Measurements from ENCODE around the gene MAPK9.
A peak's percentile ranks its signal among the peaks of the same experiment; 100 is the strongest.

Gene MAPK9

GRCh38 chr5:180209137-180209581 is 82.7 kb downstream of the MAPK9 start, which contains the start of gene RASGEF1C:
Gene RASGEF1C, minus strand, starts transcription at chr5:180209211. Its CDS starts 71,159 bp downstream, at chr5:180138052.
- Histone ChIP-seq H3K4me2 (peak within 1 kb of the TSS; percentile 80 to 97 (median 90)), H3K4me3 (peak within 1 kb of the TSS; percentile 64 to 75 (median 68)), H3K27me3 (peaks cover 7 to 16% (median 11%) of the 10 kb centered on the region in 11 experiments; a peak in 18 of 22 replicates), H4K20me1 (peaks cover 0 to 6% (median 0%) of the 10 kb centered on the region in 11 experiments; a peak in 3 of 22 replicates), H3K4me1 (peaks cover 5 to 27% (median 18%) of the 10 kb centered on the region in 10 experiments; a peak in 18 of 20 replicates), H3K9ac (peak within 1 kb of the TSS; percentile 54 to 82 (median 71)), H3K36me3 (no peaks in the 10 kb centered on the region), H3K27ac (peak within 1 kb of the TSS in 4 of 11 experiments; percentile 32 to 43 (median 40); a peak in 6 of 22 replicates), H3K9me3 (replicated peaks in 1 of 11) (0 out of 22 replicates have a peak, but pooled peaks cover 0 to 4% (median 0%) of the 10 kb centered on the region in 11 experiments)
- no peak for TF ChIP-seq Cebpa-rat (IDR thresholded peaks at IDR 0.05)

GRCh38 chr5:180208435-180209081 is 83.3 kb downstream of the MAPK9 start:
- 0 out of 22 replicates have a peak, but pooled peaks cover 0 to 4% (median 0%) of the 10 kb centered on the region in 11 experiments for H3K9me3 ChIP-seq (replicated peaks in 1 of 11)
- H3K4me1 ChIP-seq: peaks cover 5 to 27% (median 18%) of the 10 kb centered on the region in 10 experiments; a peak in 18 of 20 replicates
- peaks cover 0 to 6% (median 0%) of the 10 kb centered on the region in 11 experiments; a peak in 3 of 22 replicates for H4K20me1 ChIP-seq
- H3K36me3 ChIP-seq: no peaks in the 10 kb centered on the region
- peaks cover 7 to 16% (median 11%) of the 10 kb centered on the region in 11 experiments; a peak in 18 of 22 replicates for H3K27me3 ChIP-seq
- H3K4me2 ChIP-seq: peak overlapping the region; percentile 80 to 97 (median 90)
- peak overlapping the region in 4 of 11 experiments; percentile 32 to 43 (median 40); a peak in 6 of 22 replicates for H3K27ac ChIP-seq
- H3K9ac ChIP-seq: peak overlapping the region; percentile 54 to 82 (median 71)
- H3K4me3 ChIP-seq: peak overlapping the region; percentile 64 to 75 (median 68)
- TF ChIP-seq Cebpa-rat (IDR thresholded peaks at IDR 0.05): no peak

- no peak for TF ChIP-seq Cebpa-rat (IDR thresholded peaks at IDR 0.05)
- peak overlapping the region; percentile 64 to 75 (median 68) for H3K4me3 ChIP-seq
- H3K27me3 ChIP-seq: peaks cover 7 to 16% (median 11%) of the 10 kb centered on the region in 11 experiments; a peak in 18 of 22 replicates
- H4K20me1 ChIP-seq: peaks cover 0 to 6% (median 0%) of the 10 kb centered on the region in 11 experiments; a peak in 3 of 22 replicates
- 0 out of 22 replicates have a peak, but pooled peaks cover 0 to 4% (median 0%) of the 10 kb centered on the region in 11 experiments for H3K9me3 ChIP-seq (replicated peaks in 1 of 11)
- no peaks in the 10 kb centered on the region for H3K36me3 ChIP-seq
- H3K9ac ChIP-seq: peak overlapping the region in 6 of 11 experiments; percentile 70 to 82 (median 75); a peak in 6 of 22 replicates
- H3K4me1 ChIP-seq: peaks cover 5 to 25% (median 18%) of the 10 kb centered on the region in 10 experiments; a peak in 18 of 20 replicates
- H3K4me2 ChIP-seq: peak overlapping the region; percentile 80 to 97 (median 90)
- no peak overlapping the region for H3K27ac ChIP-seq
Observed at GRCh38 chr5:180208038-180208434, 83.8 kb downstream of the MAPK9 start.

- no peak for TF ChIP-seq Cebpa-rat (IDR thresholded peaks at IDR 0.05)
- H3K36me3 ChIP-seq: no peaks in the 10 kb centered on the region
- H4K20me1 ChIP-seq: peaks cover 0 to 6% (median 0%) of the 10 kb centered on the region in 11 experiments; a peak in 3 of 22 replicates
- H3K9me3 ChIP-seq (replicated peaks in 1 of 11): 0 out of 22 replicates have a peak, but pooled peaks cover 0 to 4% (median 0%) of the 10 kb centered on the region in 11 experiments
- H3K27me3 ChIP-seq: peaks cover 7 to 16% (median 11%) of the 10 kb centered on the region in 11 experiments; a peak in 18 of 22 replicates
- peak overlapping the region in 5 of 11 experiments; percentile 81 to 97 (median 91); a peak in 5 of 22 replicates for H3K4me2 ChIP-seq
- peak overlapping the region in 1 of 11 experiments; percentile 79; a peak in 2 of 22 replicates for H3K9ac ChIP-seq
- H3K27ac ChIP-seq: no peak overlapping the region
- H3K4me3 ChIP-seq: peak overlapping the region in 1 of 10 experiments; percentile 68; a peak in 2 of 20 replicates
- peaks cover 5 to 20% (median 14%) of the 10 kb centered on the region in 10 experiments; a peak in 15 of 20 replicates for H3K4me1 ChIP-seq
Observed at GRCh38 chr5:180207593-180207992, 84.3 kb downstream of the MAPK9 start.

- Histone ChIP-seq H3K4me3 (no peak overlapping the region), H3K4me2 (peak overlapping the region in 2 of 11 experiments; percentile 89 to 97; a peak in 4 of 22 replicates), H3K36me3 (no peaks in the 10 kb centered on the region), H3K27ac (no peak overlapping the region), H4K20me1 (peaks cover 0 to 6% (median 0%) of the 10 kb centered on the region in 11 experiments; a peak in 3 of 22 replicates), H3K9me3 (replicated peaks in 1 of 11) (0 out of 22 replicates have a peak, but pooled peaks cover 0 to 4% (median 0%) of the 10 kb centered on the region in 11 experiments), H3K27me3 (peaks cover 7 to 16% (median 11%) of the 10 kb centered on the region in 11 experiments; a peak in 18 of 22 replicates), H3K4me1 (peaks cover 5 to 18% (median 11%) of the 10 kb centered on the region in 10 experiments; a peak in 15 of 20 replicates), H3K9ac (no peak overlapping the region)
- TF ChIP-seq Cebpa-rat (IDR thresholded peaks at IDR 0.05): no peak
Observed at GRCh38 chr5:180206993-180207392, 84.9 kb downstream of the MAPK9 start.

- TF ChIP-seq Cebpa-rat (IDR thresholded peaks at IDR 0.05): no peak
- Histone ChIP-seq H3K36me3 (no peaks in the 10 kb centered on the region), H3K9me3 (replicated peaks in 1 of 11) (0 out of 22 replicates have a peak, but pooled peaks cover 0 to 4% (median 0%) of the 10 kb centered on the region in 11 experiments), H3K27ac (no peak overlapping the region), H3K9ac (no peak overlapping the region), H3K27me3 (peaks cover 7 to 16% (median 11%) of the 10 kb centered on the region in 11 experiments; a peak in 18 of 22 replicates), H3K4me1 (peaks cover 5 to 21% (median 11%) of the 10 kb centered on the region in 10 experiments; a peak in 15 of 20 replicates), H3K4me2 (no peak overlapping the region), H3K4me3 (no peak overlapping the region), H4K20me1 (peaks cover 0 to 6% (median 0%) of the 10 kb centered on the region in 11 experiments; a peak in 3 of 22 replicates)
Observed at GRCh38 chr5:180205916-180206315, 86.0 kb downstream of the MAPK9 start.

GRCh38 chr5:180204276-180204819 is 87.5 kb downstream of the MAPK9 start:
- H4K20me1 ChIP-seq: peaks cover 0 to 6% (median 0%) of the 10 kb centered on the region in 11 experiments; a peak in 2 of 22 replicates
- H3K4me1 ChIP-seq: peaks cover 5 to 21% (median 10%) of the 10 kb centered on the region in 10 experiments; a peak in 15 of 20 replicates
- H3K27ac ChIP-seq: no peak overlapping the region
- no peak overlapping the region for H3K4me2 ChIP-seq
- H3K9ac ChIP-seq: no peak overlapping the region
- no peaks in the 10 kb centered on the region for H3K9me3 ChIP-seq (replicated peaks in 1 of 11)
- no peaks in the 10 kb centered on the region for H3K36me3 ChIP-seq
- H3K27me3 ChIP-seq: peaks cover 7 to 16% (median 11%) of the 10 kb centered on the region in 11 experiments; a peak in 18 of 22 replicates
- no peak for TF ChIP-seq Cebpa-rat (IDR thresholded peaks at IDR 0.05)
- H3K4me3 ChIP-seq: no peak overlapping the region

GRCh38 chr5:180202939-180203573 is 88.8 kb downstream of the MAPK9 start:
- Histone ChIP-seq H3K4me1 (peaks cover under 1 to 16% (median 4%) of the 10 kb centered on the region in 10 experiments; a peak in 13 of 20 replicates), H3K4me2 (peak overlapping the region in 2 of 11 experiments; percentile 24 to 26; a peak in 1 of 22 replicates), H3K4me3 (no peak overlapping the region), H3K36me3 (no peaks in the 10 kb centered on the region), H3K9ac (no peak overlapping the region), H3K27ac (no peak overlapping the region), H3K9me3 (replicated peaks in 1 of 11) (no peaks in the 10 kb centered on the region), H4K20me1 (peaks cover 0 to 6% (median 0%) of the 10 kb centered on the region in 11 experiments; a peak in 2 of 22 replicates), H3K27me3 (peaks cover 2 to 9% (median 6%) of the 10 kb centered on the region in 11 experiments; a peak in 18 of 22 replicates)
- no peak for TF ChIP-seq Cebpa-rat (IDR thresholded peaks at IDR 0.05)
